Neural crest cell (in vitro differentiated cells): ENCODE results near the gene CARD19. TPM values are rescaled to one million over a fixed set of nuclear protein-coding genes. Genes with fewer than 3 reads are reported as not detected.

Experiments used
- DNase-seq: peaks from one replicate; pipeline ENCODE4 v3.0.0; 2021; ENCODE audit warnings: low read depth, mixed read lengths, low spot score
- H3K27ac Mint-ChIP-seq: one replicate; pipeline ENCODE4 v1.8.0; 2021; ENCODE audit warnings: mild to moderate bottlenecking, mixed read lengths; ENCODE audit not compliant: unreplicated experiment
- H3K27me3 Mint-ChIP-seq: 2 replicates; pipeline ENCODE4 v1.8.0; 2021; ENCODE audit warnings: low read depth, mild to moderate bottlenecking, mixed read lengths
- H3K36me3 Mint-ChIP-seq: 2 replicates; pipeline ENCODE4 v1.8.0; 2021; ENCODE audit warnings: low read depth, mild to moderate bottlenecking, mixed read lengths
- H3K4me1 Mint-ChIP-seq: 2 replicates; pipeline ENCODE4 v1.8.0; 2021; ENCODE audit warnings: mixed read lengths
- H3K4me3 Mint-ChIP-seq: one replicate; pipeline ENCODE4 v1.8.0; 2021; ENCODE audit warnings: mild to moderate bottlenecking, mixed read lengths
- H3K9me3 Mint-ChIP-seq: 2 replicates; pipeline ENCODE4 v1.8.0; 2021; ENCODE audit warnings: mixed read lengths
- CTCF ChIP-seq: fragments of 200-600 bp; sonication (generic); conservative IDR thresholded peaks from 2 replicates; pipeline ENCODE4 v1.5.0; 2021; ENCODE audit warnings: antibody characterized with exemption, mild to moderate bottlenecking
- total RNA-seq: library from RNA; stranded (reverse); gene quantifications from 2 replicates; pipeline ENCODE4 v1.2.1, GENCODE V29; 2021

Gene CARD19
- total RNA-seq, 1 donor from 2014 or later, result 22.1 TPM

- no peak for DNase-seq
- Mint-ChIP-seq H3K27me3 (no peaks in the 10 kb centered on the region), H3K36me3 (no peaks in the 10 kb centered on the region), H3K9me3 (no peaks in the 10 kb centered on the region), H3K27ac (no peak overlapping the region), H3K4me1 (peaks cover 20% of the 10 kb centered on the region), H3K4me3 (no peak overlapping the region)
- no peak for TF ChIP-seq CTCF
Measured at GRCh38 chr9:93123561-93124283, 27.7 kb downstream of the CARD19 start.

GRCh38 chr9:93124793-93125192 lies 28.8 kb downstream of the CARD19 start:
- H3K27ac Mint-ChIP-seq, result no peak overlapping the region
- H3K9me3 Mint-ChIP-seq, result no peaks in the 10 kb centered on the region
- no peaks in the 10 kb centered on the region for H3K27me3 Mint-ChIP-seq
- no peak for TF ChIP-seq CTCF
- no peak for DNase-seq
- no peaks in the 10 kb centered on the region for H3K36me3 Mint-ChIP-seq
- H3K4me3 Mint-ChIP-seq, result no peak overlapping the region
- peaks cover 22% of the 10 kb centered on the region for H3K4me1 Mint-ChIP-seq

- no peak overlapping the region for H3K4me3 Mint-ChIP-seq
- no peaks in the 10 kb centered on the region for H3K9me3 Mint-ChIP-seq
- no peaks in the 10 kb centered on the region for H3K27me3 Mint-ChIP-seq
- H3K27ac Mint-ChIP-seq, result no peak overlapping the region
- no peak for TF ChIP-seq CTCF
- no peak for DNase-seq
- H3K4me1 Mint-ChIP-seq, result peaks cover 22% of the 10 kb centered on the region
- no peaks in the 10 kb centered on the region for H3K36me3 Mint-ChIP-seq
Measured at GRCh38 chr9:93125331-93125894, 29.4 kb downstream of the CARD19 start.

- Mint-ChIP-seq H3K4me1 (peaks cover 22% of the 10 kb centered on the region), H3K27ac (peak overlapping the region; percentile 22), H3K36me3 (no peaks in the 10 kb centered on the region), H3K9me3 (no peaks in the 10 kb centered on the region), H3K4me3 (no peak overlapping the region), H3K27me3 (no peaks in the 10 kb centered on the region)
- TF ChIP-seq CTCF, result no peak
- no peak for DNase-seq
Measured at GRCh38 chr9:93126151-93126781, 30.2 kb downstream of the CARD19 start.

GRCh38 chr9:93126825-93127368 lies 30.9 kb downstream of the CARD19 start:
- no peak for TF ChIP-seq CTCF
- peak overlapping the region; percentile 35 for H3K27ac Mint-ChIP-seq
- H3K9me3 Mint-ChIP-seq, result no peaks in the 10 kb centered on the region
- H3K4me3 Mint-ChIP-seq, result no peak overlapping the region
- DNase-seq, result no peak
- no peaks in the 10 kb centered on the region for H3K27me3 Mint-ChIP-seq
- H3K4me1 Mint-ChIP-seq, result peaks cover 22% of the 10 kb centered on the region
- no peaks in the 10 kb centered on the region for H3K36me3 Mint-ChIP-seq
